ENCODE measurements around the gene FAM241A. TPM values are rescaled to one million over a fixed set of nuclear protein-coding genes. Genes with fewer than 3 reads are reported as not detected.
"Not testable (repeated sequence)": the region's sequence is repeated elsewhere in the genome, so short reads cannot be mapped to it uniquely, and the experiment has no call there.

Gene FAM241A
- total RNA-seq (2014; rRNA removed): 1.2 and 1.5 TPM in 2 replicates
- 0.45 TPM for polyA plus RNA-seq (2012)

DNA sequence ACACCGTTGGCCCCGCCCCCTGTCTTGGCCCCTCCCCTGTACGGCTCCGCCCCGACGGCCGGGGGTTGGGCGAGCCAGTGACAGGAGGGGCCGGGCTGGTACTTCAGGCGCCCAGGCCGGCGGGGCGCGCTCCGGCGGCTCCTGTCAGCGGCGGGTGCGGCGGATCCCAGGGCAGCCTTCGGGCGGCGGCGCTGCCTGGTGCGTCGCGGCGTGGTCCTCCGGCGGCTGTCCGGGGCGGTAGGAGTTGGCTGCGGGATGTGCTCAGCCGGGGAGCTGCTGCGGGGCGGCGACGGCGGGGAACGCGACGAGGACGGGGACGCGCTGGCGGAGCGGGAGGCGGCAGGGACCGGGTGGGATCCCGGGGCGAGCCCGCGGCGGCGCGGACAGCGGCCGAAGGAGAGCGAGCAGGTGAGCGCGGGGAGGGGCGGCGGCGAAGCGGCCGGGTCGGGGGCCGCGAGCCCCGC, at the start of gene FAM241A:
Gene FAM241A, plus strand, starts transcription at position 129 of the 464 bp plus-strand sequence. Its CDS starts 127 bp downstream, at position 256.
- DNase-seq (ENCODE audit: low read depth): peak; percentile 72

DNA sequence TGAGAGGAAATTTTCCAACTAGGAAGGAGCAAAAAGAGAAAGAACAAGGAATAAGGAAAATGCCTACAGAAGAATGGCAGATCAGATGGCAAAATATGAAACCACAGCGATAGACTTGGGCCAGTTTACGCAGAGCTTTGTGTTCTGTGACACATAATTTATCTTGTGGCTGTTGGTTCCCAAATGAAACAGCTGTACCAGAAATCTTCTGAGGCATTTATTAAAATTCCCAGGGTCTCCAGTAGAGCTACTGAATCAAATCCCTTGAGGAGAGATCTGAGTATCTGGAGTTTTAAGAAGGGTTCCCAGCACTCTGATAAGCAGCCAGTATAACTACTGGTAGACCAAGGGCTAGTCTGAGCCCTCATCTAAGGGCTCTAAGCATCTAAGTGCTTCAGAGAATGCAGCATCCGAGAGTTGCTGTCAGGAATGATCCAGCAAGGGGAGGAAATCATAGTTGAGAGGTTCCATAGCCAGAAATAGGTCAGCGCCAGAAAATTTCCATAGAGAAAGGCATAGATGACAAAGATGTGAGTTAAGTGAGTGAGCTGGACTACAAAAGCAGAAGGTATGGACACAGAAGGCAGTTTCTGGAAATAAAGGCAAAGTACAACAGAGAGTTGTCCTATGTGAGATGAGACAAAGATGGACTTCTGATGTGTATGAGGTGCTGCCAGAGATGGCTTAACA, 46.3 kb upstream of the FAM241A start:
- DNase-seq (ENCODE audit: low read depth): peak; percentile 51

DNA sequence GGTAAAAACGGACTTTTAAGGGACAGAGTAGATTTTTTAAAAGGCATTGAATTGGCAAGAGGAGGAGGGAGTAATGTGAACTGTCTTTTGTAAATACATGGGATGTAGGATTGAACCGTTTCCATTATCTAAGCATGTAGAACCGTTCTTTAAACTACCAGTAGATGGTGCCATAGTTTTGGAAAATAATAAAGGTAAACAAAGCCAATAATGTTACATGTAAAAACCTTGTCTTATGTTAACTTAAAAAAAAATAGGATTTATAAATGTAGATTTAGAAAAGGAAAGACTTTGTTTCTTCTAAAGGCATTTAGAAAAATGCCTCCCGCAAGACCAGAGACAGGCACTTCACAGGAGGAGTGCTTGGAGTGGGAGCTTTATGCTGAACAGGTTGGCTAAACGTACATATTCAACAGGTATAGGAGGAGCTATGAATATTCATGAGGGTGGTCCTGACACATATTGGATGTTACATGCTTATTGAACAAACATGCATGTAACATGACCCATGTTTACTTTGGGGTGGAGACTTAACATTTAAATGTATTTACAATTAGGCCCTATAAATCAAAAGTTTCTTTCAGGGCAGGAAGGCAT, 45.5 kb upstream of the FAM241A start:
- peak; percentile 61 for DNase-seq (ENCODE audit: low read depth)

DNA sequence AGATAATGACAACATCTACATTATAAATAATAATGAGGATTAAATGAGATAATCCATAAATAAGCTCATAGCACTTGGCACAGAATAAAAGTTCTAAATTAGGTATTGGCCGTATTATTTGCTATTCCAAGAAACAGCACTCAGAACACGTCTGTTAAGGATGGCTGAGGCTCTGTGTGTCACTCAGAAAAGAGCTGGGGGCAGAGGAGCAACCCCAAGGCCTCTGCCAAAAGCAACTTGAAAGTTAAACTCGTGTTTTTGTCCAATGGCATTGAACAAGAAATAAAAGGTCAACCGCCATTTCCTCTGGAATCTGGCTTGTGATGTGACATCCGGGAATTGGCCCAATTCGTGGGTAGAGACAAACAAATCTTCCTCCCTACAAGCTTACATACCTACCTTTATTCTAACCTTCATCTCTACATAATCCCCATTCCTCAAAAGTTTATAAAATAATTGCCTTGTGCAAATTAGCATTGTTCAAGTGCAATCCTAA, 42.3 kb upstream of the FAM241A start:
- DNase-seq (ENCODE audit: low read depth): no peak

DNA sequence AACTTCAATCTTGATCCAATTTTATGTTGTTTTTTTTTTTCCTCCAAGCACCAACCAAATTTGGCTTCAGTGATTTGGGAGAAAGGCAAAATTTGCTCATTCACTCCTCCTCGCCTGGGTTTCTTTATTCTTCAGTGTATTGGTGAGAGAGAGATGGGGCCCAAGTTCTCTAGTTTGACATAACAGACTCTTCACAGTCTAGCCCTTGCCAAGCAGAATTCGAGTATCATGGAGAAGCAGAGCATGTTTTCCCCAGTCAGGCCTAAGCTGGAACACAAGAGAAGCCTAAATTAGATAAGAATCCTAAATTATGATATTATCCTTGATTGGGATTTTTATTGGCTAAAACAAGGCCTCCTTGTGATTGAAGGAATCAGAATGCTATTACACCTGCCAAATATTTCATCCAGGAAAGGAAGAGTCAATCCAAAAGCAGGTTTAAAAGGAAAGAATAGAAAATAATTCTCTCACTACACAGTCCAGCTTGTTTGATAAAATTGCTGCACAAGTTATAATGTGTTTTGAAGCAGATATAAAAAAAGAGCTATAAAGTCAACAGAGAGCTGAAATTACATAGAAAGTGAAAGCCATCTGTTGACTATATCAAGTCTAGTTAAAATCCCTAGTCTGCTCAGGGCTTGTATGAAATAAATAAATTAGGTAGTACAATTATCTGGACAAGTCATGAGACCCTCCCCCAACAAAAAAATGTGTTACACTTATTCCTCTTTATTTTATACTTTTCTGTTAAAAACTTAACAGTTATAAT, 39.9 kb upstream of the FAM241A start:
- DNase-seq (ENCODE audit: low read depth): no peak

DNA sequence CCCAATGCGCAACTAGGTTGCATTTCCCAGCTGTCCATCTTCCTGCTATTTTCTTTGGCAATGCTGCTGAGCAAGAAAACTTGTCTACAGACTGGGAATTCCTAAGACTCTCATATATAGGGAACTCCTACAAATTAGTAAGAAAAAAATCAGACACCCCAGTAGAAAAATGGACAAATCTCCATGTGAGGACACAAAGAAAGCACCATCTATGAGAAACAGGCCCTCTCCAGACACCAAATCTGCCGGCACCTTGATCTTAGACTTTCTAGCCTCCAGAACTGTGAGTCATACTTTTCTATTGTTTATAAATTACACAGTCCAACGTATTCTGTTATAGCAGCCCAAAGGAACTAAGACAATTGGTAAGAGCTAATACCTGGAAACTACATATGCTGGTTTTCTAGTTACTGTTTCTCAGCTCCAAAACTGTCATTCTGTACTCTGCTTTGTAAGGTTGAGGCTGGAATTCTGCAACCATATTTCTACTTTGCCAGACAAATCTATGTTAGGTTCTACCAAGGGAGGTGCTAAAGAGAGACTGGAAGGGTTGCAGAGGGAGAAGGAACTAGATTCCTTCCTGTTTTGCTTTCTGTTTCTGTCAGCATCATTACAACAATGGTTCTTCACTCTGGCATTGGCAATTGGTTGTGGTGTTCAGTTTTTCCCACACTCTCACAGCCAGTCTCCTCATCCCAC, 35.7 kb upstream of the FAM241A start:
- peak; percentile 32 for DNase-seq (ENCODE audit: low read depth)

- no peak for DNase-seq (ENCODE audit: low read depth)
Measured at GRCh38 chr4:112110059-112110425, 35.2 kb upstream of the FAM241A start.

- DNase-seq (ENCODE audit: low read depth): no peak
Measured at GRCh38 chr4:112111306-112111705, 33.9 kb upstream of the FAM241A start.

- not testable (repeated sequence) for DNase-seq (ENCODE audit: low read depth)
Measured at GRCh38 chr4:112112095-112112494, 33.2 kb upstream of the FAM241A start.

- DNase-seq (ENCODE audit: low read depth): no peak
Measured at GRCh38 chr4:112112590-112113170, 32.6 kb upstream of the FAM241A start.

DNA sequence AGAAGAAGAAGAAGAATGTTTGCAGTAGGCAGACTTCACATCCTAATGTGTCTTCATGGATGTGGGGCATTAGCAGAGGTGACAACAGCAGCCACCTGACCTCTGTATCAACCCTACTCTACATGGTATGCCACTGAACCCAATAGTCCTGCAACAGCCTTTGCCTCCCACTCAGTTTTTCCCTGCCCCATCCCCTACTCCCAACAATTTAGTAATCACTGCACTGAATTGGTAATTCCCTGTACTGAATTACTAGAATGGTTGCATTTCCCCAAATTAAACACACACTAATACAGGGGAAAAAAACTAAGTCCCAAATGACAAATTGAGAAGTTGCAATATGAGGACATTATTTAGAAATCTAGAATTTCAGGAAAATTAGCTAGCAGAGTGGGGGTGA, 31.4 kb upstream of the FAM241A start:
- no peak for DNase-seq (ENCODE audit: low read depth)

DNA sequence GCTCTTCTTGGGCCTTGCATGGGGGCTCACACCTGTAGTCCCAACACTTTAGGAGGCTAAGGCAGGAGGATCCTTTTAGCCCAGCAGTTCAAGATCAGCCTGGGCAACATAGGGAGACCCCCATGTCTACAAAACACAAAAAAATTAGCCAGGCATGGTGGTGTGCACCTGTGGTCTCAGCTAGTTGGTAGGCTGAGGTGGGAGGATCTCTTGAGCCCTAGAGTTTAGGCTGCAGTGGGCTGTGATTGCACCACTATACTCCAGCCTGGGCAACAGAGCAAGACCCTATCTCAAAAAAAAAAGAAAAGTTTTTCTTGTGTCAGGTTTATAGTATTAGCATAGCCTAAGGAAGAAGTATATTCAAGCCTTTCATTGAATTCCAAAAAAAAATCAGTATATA, 30.8 kb upstream of the FAM241A start:
- DNase-seq (ENCODE audit: low read depth): no peak

- no peak for DNase-seq (ENCODE audit: low read depth)
Measured at GRCh38 chr4:112118742-112119352, 26.4 kb upstream of the FAM241A start.

- no peak for DNase-seq (ENCODE audit: low read depth)
Measured at GRCh38 chr4:112119353-112119783, 25.9 kb upstream of the FAM241A start.

GRCh38 chr4:112120021-112120420, 25.2 kb upstream of the FAM241A start:
- DNase-seq (ENCODE audit: low read depth): no peak

- no peak for DNase-seq (ENCODE audit: low read depth)
Measured at GRCh38 chr4:112125416-112125815, 19.8 kb upstream of the FAM241A start.

DNA sequence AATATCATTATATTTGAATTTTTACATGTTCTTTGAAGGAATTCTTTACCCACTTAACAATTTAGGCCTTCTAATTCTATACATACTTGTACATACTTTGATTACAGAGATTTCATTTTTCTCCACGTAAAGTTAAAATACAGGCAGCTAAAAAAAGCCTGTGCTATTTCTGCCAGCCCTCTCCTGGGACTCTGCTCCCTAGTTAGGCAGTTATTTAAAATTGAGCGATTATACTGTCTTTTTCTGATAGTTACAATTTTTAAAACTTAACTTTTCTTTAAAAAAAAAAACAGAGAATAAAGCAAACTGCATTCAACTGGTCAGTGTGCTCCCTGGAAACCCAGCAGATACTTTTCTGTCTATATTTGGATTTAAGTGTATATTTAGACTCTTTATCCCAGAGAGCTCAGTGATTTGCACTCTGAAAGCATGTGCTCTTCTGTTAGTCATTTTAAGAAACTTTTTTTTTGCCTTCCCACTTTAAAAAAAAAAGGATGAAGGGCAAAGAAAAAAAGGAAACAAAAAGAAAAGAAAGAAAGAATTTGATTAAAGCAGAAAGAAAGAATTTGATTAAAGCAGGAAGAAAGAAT, 18.1 kb upstream of the FAM241A start:
- DNase-seq (ENCODE audit: low read depth): no peak

DNA sequence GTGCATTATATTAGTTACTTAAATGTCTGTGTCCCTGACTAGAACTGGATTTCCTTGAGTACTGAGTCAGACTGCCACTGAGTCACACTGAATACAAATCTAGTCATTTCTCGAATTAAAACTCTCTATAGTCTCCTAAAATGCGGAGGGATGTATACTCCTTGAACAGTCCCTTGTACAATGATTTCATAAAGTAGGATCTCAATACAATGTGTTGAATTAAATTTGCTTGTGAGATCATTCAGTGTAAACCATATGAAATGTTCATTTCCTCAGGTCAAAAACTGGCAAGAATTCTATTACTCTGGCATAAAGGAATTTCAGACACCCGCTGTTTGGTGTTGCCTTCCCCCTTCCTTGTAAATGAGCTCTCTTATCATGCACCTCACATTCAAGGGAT, 17.5 kb upstream of the FAM241A start:
- no peak for DNase-seq (ENCODE audit: low read depth)

GRCh38 chr4:112128452-112128851, 16.8 kb upstream of the FAM241A start:
- no peak for DNase-seq (ENCODE audit: low read depth)

GRCh38 chr4:112130906-112131305, 14.3 kb upstream of the FAM241A start:
- no peak for DNase-seq (ENCODE audit: low read depth)

Measured in LHCN-M2 (cell line).